COR-L47 (cell line): ENCODE measurements around the gene ADGRL1.
"Not testable (repeated sequence)": the region's sequence is repeated elsewhere in the genome, so short reads cannot be mapped to it uniquely, and the experiment has no call there.

ENCODE experiments used
- DNase-seq: peaks from one replicate; lab custom pipeline; 2025; lab: John Stamatoyannopoulos, UW

Gene ADGRL1

DNA sequence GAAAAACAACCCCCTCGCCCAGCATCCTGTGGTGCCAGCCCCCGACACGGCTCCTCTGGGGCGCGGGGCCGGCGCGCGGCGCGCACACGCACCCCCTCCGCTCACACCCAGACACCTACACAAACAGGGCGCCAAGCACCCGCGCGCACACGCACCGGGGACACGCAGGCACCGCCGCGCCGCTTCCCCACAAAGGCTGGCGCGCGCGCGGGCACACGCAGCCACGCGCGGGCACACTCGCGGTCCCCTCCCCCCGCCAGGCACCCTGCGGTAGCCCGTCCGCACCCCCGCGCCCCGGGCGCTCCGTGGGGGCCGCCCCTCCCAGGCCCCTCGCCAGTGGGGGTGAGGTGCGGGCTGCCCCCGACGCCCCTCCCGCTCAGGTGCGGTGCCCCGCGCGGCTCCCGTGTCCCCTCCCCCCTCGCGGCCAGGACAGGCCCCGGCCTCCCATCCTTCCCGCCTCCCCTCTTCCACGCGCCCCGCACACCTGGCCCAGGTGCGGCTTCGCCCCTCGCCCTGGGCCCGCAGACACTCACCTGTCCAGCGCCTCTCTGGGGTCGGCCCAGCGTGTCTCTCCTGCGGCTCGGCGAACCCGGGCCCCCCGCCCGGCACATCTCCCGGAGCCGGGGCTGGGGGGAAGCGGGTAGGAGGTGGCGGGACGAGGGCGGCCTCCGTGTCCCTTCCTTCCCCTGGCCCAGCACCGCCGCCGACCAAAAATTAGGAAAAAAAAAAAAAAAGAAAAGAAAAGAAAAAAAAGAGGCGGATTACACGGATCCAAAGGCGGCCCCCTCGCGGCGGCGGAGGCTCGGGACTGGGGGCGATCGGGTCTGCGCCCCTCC, at the start of gene ADGRL1:
Gene ADGRL1 (minus strand): TSS at position 718 of the 836 bp plus-strand sequence. CDS start 22,567 bp downstream, outside the sequence.
- not testable (repeated sequence) for DNase-seq

DNA sequence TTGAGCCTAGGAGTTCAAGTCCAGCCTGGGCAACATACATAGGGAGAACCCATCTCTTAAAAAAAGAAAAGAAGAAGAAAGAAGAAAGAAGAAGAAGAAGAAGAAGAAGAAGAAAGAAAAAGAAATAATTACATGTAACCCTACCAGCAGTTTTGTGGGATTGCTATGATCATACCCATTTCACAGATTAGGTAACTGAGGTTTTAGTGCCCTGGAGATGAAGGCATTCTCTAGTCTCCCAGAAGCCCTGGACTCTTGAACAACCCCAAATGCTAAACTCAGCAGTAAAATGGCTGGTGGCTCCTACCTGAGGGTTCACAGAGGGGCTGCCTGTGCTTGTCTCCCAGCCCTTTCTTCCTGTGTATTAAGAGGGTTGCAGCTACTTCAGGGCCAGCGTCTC, 49.3 kb upstream of the ADGRL1 start:
- DNase-seq, result not testable (repeated sequence)

DNA sequence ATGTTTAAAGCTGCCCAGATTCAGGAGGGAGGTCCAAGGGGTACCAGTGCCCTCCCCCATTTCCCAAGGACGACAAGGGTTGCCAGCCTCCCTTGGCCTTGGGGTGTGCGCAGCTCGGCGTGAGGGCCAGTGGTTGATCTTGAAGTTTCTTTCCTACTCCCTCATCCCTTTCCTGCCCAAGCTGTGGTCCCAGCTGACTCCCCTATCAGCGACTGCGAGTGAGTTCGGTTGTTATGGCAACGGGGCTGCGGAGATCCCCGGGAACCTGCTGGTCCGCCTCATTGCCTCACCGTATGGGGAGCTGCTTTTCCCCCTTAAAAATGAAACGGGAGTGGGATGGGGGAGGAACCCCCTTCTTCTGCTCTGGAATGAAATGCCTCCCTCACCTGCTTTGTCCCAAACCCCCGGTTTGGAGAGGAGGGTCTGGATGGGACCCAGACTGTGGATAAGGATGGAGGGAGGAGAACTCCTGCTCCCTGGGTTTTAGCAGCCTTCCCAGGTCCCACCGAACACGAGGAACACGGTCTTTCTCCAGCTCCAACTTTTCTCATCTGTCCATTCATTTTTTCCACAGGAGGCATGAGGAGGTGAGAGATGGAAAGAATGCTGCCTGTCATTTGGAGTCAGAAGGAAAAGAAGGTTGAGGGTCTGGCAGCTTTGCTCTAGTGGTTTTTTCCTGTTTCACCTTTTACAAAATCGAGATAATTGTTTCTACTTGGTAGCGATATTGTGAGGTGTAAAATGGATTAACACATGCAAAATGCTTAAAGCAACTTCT, 48.0 kb upstream of the ADGRL1 start:
- DNase-seq, result peak; percentile 47

DNA sequence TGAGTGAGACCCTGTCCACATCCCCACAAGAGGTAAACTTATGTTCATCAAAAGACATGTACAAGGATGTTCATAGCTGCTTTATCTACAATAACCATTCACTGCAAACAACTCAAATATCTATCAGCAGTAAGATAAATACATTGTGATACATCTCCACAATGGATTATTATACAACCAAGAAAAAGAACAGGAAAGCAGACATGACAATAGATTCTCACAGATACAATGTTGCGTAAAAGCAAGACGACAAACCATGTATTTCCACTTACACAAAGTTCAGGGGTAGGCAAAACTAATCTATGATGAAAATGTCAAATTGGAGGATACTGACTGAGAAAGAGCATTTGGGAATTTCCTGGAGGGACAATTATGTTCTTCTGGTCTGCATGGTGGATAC, 46.2 kb upstream of the ADGRL1 start:
- DNase-seq, result not testable (repeated sequence)

DNA sequence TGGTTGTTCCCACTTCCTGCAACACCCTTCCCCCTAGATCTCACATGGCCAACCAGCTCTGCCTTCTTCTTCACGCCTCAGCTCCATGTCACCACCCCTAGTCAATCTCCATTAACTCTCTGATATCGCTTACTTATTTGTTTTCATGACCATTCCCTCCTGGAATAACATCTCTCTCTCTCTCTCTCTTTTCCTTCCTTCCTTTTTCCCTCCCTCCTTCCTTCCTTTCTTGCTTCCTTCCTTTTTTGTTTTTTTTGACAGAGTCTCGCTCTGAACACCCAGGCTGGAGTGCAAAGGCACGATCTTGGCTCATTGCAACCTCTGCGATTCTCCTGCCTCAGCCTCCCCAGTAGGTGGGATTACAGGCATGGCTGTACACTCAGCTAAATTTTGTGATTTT, 44.9 kb upstream of the ADGRL1 start:
- DNase-seq, result no peak

DNA sequence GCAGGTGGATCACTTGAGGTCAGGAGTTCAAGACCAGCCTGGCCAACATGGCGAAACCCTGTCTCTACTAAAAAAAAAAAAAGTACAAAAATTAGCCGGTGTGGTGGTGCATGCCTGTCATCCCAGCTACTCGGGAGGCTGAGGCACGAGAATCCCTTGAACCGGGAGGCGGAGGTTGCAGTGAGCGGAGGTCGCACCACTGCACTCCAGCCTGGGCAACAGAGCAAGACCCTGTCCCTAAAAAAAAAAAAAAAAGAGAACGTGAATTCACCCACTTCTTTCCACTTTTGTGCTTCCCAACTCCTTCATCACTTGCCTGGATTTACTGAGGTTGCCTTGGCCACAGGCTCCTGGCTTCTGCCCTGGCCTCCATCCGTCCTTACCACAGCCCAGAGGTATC, 44.3 kb upstream of the ADGRL1 start:
- not testable (repeated sequence) for DNase-seq

DNA sequence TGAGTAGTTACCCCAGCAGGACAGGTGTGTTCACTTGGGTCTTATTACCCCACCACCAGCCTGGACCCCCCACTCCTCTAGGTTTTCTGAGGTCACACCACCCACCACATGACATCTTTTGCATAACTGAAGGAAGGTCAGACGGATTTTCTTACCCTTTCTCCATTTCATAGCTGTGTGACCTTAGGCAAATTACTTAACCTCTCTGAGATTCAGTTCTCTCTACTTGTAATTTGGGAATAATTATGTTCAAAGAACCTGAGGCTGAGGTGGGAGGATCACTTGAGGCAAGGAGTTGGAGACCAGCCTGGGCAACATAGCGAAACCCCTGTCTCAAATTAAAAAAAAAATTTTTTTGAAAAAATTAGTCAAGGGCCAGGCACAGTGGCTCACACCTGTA, 43.9 kb upstream of the ADGRL1 start:
- DNase-seq, result not testable (repeated sequence)

DNA sequence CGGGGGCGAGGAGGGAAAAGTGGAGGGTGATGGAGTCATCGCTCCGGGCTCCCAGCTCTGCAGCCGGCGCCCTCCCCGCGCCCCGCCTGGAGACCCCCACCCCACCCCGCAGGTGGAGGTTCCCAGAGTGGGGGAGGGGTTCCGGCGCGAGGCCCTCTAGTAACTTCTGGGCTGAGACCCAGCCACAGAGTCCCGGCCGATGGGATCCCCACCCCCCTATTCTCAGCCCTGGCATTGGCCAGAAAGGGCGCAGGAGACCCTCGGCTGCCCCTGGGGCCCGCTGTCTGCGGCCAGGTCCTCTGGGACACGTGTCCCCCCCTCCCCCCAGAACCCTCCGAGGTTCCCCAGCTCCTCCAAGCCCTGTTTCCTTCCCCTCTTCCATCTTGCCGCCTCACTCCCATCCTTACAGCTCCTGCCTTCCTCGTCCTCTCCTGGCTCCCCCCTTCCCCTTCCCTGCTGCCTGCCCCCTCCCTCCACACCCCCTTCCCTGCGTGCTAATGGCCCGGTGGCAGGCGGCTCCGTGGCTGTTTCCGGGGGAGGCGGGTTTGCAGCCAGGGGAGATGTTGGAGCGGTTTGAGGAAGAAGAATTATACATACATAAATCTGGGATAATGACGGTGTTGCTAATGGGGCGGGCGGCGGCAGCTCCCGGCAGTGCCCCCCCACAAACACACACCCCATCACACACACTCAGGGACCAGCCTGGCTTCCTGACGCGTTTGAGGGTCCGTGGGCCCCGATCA, 43.2 kb upstream of the ADGRL1 start:
- peak; percentile 27 for DNase-seq

DNA sequence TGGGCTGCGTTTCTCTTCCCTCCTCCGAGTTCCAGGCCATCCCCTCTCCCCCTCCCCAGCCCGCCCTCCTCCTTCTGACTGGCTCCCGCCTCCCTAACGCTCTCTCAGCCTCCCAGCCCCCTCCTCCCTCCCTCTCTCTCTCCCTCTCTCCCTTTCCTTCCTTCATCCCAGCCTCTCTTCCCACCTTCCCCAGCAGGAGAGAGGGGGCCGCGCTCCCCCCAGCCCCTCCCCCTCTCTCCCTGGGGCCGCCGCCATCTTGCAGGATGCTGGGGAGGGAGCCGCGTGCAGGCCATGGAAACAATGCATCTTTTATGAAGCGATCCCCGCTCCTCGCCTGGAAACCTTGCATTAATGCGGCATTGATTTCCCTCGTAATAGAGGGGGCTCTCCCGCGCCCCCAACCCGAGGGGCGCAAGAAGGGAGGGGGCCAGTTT, 42.6 kb upstream of the ADGRL1 start:
- peak; percentile 55 for DNase-seq

DNA sequence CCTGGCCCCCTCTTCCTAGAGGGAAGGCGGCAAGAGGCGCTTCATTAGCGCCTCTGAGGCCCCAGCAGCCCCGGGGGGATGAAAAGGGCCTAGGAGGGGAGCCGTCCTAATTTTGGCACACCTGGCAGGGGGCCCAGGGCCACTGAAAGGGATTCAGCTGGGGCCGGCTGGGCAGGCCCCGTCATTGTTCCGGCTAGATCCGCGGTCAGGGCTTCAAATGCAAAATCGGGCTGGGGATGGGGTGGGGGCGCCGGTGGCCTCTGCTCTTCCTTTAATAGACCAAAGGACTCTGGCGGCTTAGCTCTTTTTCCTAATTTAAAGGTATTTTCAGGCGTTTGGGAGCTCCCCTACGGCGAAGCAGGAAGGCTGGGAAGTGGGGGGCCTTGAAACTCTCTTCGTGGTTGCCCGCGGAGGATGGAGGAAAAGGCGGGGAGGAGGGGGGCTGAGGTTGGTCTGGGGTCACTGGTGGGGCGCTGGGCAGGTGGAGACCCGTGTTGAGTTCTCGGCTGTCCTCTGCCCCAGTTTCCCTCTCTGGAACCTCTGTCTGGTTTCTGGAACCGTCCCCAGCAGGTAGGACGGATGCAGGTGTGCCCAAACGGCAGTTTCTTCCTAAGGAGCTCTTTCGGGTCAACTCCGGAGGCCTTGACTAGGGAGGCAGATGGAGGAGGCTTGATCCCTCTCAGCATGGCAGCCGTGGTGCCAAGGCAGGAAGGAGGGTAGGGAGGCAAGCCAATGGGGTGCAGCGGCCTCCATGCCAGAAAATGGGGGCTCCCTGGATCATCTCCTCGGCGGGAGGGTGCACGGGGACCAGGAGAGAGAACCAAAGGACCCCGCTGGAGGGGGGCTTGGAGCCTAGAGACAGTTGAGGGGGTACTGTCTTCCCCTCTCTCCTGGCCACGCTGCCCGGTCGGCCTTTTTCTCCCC, 41.8 kb upstream of the ADGRL1 start:
- DNase-seq, result not testable (repeated sequence)

DNA sequence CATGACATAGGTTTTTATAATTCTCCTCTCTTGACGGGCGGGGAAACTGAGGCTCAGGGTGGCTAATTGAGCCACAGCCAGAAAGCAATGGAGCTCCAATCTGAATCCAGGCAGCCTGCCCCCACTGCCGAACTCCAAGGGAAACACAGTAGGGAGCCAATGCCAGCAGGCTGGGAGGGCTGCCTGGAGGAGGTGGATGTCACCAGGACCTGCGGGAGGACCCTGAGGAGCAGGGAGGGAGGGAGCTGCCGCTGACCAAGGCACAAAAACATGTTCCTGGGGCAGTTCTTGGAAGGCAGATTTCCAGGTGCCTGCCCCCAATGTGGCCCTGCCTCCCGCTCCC, 41.2 kb upstream of the ADGRL1 start:
- not testable (repeated sequence) for DNase-seq

DNA sequence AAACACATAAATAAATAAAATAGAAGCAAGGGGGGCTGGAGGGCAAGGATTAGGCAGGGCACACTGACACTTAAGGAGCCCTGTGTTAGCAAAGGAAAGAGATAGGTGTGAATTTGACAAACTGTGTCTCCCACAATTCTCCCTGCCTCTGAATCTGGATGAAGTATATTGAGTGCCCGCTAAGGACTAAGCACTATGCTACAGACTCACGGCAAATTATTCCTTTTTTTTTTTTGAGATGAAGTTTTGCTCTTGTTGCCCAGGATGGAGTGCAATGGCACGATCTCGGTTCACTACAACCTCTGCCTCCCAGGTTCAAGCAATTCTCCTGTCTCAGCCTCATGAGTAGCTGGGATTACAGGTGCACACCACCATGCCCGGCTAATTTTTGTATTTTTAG, 38.4 kb upstream of the ADGRL1 start:
- DNase-seq, result not testable (repeated sequence)

DNA sequence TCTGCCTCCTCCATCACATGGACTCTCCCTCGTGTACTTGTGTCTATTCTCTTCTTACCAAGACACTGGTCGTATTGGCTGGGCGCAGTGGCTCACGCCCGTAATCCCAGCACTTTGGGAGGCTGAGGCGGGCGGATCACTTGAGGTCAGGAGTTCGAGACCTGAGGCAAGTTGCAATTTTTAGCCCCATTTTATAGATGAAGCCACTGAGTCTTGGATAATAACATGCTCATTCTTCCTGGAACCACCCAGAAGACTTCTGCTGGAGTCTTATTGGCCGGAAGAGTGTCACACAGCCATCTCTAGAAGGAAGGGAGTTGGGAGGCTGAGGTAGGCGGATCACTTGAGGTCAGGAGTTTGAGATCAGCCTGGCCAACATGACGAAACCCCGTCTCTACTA, 37.7 kb upstream of the ADGRL1 start:
- not testable (repeated sequence) for DNase-seq

DNA sequence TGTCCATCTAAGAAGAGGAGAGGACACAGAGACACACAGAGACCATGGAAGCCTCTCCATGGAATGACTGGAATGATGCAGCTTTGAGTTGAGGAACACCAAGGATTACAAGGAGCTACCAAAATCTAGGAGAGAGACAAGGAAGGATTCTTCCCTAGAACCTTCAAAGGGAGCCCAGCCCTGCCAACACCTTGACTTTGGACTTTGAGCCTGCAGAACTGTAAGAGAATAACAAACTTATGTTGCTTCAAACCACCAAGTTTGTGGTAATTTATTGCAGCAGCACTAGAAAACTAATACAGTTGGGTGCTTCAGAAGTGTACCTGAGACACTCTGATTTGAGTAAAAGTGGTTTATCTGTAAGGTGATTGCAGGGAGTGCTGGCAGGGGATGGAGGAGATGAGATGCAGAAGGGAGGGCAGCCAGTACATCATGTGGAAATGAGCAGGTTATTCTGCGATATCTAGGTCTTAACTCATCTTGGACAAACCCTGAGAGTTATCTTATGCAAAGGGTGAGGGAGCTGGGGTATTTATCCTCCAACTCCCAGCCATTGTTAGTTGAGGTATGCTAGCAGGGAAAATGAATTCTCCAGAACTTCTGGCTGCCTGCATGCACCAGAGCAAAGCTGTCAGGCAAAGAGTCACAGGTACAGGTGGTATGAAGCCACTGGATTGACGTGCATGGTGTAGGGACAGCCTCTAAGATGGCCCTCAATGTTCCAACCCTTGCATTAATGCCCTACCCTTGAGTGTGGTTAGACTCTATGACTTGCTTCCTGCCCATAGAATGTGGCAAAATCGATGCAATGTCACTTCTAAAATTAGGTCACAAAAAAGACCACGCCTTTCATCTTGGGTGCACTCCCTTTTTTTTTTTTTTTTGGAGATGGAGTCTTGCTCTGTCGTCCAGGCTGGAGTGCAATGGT, 31.3 kb upstream of the ADGRL1 start:
- DNase-seq, result no peak

DNA sequence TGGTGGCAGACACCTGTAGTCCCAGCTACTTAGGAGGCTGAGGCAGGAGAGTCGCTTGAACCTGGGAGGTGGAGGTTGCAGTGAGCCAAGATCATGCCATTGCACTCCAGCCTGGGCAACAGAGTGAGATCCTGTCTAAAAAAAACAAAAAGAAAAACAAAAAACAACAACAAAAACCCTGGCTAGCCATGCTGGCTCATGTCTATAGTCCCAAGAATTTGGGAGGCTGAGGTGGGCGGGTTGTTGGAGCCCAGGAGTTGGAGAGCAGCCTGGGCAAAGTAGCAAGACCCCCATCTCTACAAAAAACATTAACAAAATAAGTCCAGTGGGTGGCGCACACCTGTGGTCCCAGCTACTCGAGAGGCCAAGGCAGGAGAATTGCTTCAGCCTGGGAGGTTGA, 27.0 kb upstream of the ADGRL1 start:
- not testable (repeated sequence) for DNase-seq

DNA sequence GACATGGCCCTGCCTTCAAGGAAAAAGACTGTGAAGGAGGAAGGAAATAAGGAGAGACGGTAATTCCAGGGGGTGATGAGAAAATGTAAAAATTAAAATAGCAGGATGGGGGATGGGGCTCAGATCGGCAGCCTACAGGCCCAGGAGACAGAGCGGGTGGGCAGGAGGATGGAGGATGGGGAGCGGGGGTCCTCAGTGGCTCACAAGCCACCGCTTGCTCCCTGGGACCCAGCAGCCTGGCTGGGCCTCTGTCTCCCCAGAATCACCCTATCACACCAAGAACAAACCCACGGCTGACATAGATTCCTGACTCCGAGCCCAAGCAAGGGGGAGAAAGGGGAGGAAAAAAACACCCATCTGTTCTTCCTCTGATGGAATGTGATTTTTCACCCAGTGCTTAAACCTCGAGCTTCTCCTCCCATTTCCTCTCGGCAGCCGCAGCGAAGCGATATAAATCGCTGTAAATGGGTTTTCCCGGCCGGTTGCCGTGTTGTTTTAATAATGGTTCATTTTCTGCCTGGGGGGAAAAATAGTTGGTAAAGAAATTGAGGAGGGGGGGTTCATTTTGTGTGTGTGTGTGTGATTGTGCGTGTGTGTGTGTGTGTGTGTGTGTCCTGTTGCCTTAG, 22.6 kb upstream of the ADGRL1 start:
- DNase-seq, result not testable (repeated sequence)

DNA sequence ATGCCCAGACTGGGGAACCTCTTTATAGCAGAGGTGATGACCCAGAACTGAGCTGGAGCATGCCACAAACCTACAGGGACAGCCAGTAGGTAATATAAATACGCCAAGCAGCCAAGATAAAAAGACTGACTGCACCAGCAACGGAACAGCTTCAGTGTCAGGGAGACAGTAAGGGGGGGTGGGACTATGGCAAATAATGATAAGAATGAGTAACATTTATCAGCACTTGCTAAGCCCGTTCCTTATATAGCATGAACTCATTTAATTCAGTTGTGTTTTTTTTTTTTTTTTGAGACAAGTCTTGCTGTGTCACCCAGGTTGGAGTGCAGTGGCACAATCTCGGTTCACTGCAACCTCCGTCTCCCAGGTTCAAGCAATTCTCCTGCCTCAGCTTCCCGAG, 20.5 kb upstream of the ADGRL1 start:
- not testable (repeated sequence) for DNase-seq

DNA sequence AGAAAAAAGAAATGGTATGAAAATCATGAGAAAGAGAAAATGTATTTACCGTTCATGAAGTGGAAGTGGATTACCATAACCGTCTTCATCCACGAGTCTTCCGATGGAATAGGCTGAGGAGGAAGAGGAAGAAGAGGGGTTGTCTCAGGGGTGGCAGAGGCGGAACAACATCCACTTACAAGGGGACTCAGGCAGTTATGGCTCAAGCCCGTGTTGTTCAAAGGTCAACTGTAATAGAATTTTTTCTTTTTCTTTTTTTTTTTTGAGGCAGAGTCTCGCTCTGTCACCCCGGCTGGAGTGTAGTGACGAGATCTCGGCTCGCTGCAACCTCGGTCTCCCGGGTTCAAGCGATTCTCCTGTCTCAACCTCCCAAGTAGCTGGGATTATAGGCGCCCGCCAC, 16.9 kb upstream of the ADGRL1 start:
- no peak for DNase-seq

DNA sequence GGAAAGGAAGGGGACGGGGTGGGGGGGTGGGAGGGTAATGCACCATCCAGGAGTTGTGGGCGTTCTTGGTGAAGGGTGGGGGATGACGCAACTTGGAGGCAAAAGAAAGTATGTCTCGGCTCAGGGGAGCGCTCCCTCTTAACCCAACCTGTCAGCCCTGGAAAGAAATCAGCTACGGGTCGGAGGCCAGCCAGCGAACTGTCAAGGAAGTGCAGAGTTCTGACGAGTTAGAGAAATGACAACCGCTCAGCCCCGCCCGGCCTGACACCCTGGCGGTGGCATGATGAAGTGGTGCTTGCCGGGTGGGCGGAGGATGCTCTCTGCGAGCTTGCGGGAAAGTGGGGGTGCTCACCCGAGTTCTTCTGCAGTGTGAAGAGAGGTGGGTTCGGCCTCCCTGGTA, 15.4 kb upstream of the ADGRL1 start:
- not testable (repeated sequence) for DNase-seq
